Fibroblast of the conjunctiva (primary cell): ENCODE data around the gene MCTP1.
A peak's percentile ranks its signal among the peaks of the same experiment; 100 is the strongest.
"Not testable (repeated sequence)": the region's sequence is repeated elsewhere in the genome, so short reads cannot be mapped to it uniquely, and the experiment has no call there.

Experiments used
- DNase-seq: peaks from one replicate; pipeline ENCODE4 v3.0.0-alpha.2; 2010; ENCODE audit warnings: low read depth

The MCTP1 gene

DNA sequence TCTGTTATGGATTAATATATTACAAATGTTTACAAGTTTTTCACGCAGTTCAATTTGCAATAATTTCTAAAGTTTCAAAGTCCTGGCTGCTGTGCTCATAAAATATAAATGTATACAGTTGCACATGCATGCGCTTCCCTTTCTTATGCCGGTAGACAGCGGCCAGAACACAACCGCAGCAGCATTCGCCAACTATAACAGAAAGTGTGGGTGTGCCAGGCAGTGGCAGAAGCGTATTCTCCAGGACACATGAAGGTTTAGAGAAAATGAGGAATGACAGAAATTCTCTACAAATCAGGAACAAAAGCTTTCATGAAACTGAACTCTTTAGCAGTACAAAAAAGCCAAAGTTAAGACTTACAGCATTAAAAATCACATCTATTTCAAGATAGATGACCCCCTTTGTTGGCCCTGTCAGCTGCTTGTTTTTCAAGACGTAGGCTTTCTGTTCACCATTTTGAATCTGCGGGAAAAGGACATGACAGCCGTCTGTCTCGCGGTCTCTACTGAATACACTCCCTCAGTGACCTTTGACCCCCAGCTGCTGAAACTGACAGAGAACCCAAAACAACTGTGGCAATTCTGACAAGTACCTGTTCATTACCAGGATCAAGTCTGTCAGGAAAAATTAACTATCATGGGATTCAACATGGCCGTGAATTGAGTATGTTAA lies 414.2 kb downstream of the MCTP1 start:
- DNase-seq, result no peak

- no peak for DNase-seq
Measured at GRCh38 chr5:94869921-94870320, 415.0 kb downstream of the MCTP1 start.

DNA sequence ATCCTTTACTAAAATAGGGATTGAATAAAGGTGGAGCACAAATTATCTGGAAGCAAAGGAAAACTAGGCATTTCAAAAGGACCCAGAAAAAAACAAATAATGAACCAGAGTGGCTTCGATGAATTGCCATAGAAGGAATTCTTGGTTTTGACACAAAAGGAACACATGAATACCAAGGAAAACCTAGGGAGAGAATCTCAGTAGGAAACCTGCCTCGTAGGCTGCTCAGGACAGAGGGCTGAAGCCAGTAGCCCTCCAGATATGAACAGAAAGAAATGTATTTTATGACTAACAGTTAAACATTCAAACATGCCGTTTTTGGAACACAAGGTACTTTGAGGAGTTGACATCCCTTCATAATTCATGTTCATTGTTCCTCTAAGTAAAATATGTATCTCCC lies 420.9 kb downstream of the MCTP1 start:
- DNase-seq, result no peak

DNA sequence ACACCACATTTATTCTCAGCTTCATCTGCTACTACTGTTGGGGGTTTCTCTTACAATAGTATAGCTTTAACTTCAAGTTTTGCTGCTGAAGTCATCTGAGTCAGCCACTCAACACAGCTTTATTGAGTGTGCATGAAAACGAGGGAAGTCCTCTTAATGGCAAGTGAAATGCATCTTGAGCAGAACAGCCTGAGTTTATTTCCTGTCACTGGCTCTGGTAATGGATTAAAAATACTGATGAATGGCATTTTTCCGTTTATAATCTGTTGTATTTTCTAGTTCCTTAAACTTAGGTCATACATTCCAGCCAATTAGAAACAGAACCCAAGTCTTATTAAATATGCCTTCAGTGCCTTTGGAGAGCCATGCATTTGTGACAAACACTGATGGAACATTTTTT lies 427.8 kb downstream of the MCTP1 start:
- DNase-seq, result no peak

GRCh38 chr5:94856257-94856800 lies 428.6 kb downstream of the MCTP1 start:
- DNase-seq, result no peak

DNA sequence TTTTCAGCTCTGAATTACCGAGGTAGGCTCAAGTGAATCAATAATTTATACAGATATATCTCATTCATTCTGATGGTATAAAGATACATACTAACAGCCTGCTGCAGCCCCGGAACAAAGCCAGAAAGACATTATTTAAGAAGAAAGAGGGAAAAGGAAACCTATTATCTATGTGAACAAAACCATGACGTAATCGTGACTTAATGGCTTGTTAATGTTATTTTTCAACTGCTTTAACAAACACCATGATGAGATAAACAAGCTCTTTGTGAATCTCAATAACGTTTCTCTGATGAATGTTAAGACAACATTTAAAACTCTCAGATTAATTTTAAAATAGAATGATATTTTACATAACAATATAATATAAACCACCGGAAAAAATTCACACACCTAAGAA lies 429.4 kb downstream of the MCTP1 start:
- no peak for DNase-seq

DNA sequence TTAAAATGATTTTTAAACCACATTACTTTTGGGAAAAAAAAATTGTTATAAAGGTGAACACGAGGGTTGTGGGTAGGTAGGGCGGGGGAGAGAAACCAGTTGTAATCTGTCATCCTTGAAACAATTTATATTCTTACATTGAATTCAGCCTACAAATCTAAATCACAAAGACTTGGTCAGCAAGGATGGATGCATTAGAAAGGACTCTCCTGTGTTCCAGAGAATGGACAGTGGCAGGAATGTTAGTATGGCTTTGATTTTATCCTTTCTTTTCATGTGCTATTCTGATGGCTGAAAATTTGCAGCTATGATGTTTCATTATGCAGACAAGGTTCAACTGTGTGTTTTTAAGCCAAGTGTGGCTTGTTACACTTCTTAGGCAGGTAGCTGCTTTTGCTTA lies 431.8 kb downstream of the MCTP1 start:
- no peak for DNase-seq

DNA sequence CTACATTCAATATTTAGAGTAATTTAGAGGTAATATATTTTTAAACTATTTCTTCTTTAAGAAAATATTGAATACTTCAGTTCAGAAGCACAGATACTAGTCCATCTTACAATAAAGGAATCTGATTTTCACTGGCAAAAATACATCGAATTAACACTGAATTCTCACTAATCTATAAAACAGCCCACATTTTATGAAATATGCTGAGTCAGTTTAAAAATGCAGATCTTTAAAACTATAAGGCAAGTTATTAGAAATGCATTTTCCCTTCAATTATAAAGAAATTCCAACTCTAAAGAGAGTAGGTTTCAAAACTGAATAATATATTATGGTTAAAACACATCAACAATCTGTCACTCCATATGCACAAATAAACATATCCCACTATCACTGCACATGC lies 433.9 kb downstream of the MCTP1 start:
- DNase-seq, result no peak

DNA sequence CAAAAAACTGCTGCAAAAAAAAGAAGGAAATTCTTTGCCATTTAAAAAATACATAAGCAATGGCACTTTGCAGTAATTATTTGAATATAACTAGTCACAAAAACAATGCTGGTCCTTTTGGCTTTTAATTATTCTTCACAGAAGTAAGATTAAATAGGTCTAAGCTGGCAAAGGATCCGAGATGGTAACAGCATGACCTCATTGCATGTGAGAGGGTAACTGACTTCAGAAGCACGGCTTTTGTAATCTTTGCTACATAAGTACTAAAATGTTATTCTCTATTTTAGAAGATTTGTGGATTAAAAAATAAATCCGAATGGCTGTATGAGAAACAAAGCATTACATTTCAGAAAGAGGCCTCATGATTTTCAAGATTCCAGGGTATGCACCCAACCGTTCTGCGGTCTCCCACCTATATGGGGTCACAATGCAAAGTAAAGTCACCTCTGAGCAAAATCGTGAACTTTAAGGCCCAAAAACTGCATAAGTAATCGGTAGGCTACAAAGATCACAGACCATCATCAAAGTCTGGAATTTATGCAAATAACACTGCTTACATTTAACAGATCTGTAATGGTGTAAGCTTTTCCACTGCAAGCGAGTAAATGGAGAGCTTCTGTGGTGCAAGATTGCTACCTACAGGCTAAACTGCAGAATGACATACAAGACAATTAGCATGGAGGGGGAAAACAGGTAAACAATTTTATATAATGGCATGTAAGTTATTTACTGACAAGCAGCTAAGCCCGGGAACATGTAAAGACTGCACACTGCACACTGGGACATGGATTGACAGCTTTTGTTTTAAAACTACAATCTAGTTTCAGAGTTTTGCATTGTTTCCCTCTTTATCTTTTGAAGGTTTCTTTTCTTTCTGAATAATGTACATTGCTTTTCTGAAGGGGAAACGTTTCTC lies 434.8 kb downstream of the MCTP1 start:
- peak; percentile 56 for DNase-seq

DNA sequence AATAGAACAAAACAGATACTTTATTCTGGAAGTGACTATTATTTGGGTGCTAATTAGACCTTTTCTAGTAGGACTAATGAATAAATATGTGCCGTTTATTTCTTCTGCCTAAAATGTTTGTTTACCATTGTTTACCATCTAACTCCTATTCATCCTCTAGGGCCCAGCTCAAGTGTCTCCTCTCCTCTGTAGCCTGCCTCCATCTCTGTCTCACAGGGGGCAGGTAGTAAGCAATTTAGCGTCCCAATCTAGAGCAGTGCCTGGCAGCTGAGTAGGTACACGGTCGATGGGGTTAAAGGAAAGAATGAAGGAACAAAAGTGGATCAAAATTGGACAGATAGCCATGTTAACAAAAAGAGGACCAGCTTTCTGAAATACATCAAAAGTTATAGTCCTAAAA lies 435.6 kb downstream of the MCTP1 start:
- no peak for DNase-seq

DNA sequence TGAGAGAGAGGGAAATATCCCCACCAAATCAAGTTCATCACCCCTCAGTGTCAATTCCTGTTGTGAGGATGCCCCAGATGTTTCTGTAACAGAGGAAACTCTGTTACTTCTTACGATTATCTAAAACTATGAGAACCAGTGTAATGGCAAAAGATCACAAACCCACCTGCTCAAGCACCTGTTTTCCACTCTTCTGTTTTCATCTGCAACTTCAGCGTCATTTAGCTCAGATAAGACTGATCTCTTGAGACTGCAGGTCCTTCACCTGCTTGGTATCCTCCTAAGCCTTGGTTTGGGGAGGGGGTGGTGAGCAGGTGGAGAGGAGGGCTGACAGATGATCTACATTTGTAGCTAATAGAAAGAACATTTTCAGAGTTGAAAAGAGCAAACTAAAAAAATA lies 437.2 kb downstream of the MCTP1 start:
- DNase-seq, result no peak

GRCh38 chr5:94847019-94847418 lies 437.9 kb downstream of the MCTP1 start:
- no peak for DNase-seq

GRCh38 chr5:94845696-94846095 lies 439.2 kb downstream of the MCTP1 start:
- DNase-seq, result not testable (repeated sequence)

DNA sequence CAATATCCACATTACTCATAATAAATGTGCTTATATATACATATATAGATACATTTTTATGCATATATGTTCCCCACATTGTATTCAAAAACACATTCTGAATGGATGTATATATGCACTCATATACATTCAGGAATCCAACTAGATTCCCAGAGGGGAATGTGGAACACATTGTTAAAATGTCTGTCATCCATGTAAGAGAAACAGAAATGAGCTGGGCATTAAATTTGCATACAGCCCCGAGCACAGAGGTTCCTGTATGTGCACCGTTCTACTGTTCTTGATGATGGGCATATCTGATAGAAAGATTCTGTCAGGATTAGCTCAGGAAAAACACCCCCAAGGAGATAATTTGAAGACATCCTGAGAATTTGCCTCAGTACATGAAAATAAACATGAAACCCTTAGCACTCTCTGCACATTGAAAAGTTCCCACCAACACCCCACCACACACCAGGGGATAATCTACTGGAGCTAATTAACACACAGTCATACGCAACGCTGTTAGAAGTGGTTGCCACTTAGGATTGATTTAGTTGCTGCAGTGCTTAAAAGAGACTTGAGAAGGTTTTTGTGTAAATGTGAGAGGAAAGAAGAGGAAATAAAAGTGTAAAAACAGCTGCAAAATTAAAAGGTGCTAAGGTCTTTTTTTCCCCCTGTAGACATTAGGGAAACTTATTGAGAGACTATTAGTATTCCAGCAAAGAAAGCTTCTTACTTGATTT lies 443.1 kb downstream of the MCTP1 start:
- no peak for DNase-seq

- DNase-seq, result no peak
Measured at GRCh38 chr5:94833851-94834250, 451.0 kb downstream of the MCTP1 start.

DNA sequence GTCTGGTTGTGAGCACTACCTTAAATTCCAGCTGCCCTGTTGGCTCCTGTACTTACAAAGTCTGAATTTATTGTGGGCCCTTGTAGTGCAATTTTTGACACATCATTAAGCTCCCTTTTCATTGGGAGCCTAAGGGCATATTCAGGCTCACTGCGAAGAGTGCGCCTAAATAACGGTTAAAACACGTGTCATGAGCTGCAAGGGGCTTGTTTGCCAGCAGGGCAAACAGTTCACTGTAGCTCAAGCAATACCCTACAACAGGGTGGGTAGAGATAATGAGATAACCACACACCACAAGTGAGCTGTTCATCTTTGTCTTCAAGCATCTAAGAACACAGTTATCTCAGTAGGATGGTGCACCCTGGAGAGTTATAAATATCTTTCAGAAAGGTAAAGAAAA lies 452.2 kb downstream of the MCTP1 start:
- DNase-seq, result no peak

- DNase-seq, result no peak
Measured at GRCh38 chr5:94830520-94830919, 454.4 kb downstream of the MCTP1 start.

DNA sequence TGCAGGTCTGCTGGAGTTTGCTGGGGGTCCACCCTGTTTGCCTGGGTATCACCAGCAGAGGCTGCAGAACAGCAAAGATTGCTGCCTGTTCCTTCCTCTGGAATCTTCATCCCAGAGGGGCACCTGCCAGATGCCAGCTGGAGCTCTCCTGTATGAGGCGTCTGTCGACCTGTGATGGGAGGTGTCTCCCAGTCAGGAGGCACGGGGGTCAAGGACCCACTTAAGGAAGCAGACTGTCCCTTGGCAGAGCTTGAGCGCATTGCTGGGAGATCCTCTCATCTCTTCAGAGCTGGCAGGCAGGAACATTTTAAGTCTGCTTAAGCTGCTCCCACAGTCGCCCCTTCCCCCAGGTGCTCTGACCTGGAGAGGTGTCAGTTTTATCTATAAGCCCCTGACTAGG lies 456.7 kb downstream of the MCTP1 start:
- DNase-seq, result not testable (repeated sequence)

DNA sequence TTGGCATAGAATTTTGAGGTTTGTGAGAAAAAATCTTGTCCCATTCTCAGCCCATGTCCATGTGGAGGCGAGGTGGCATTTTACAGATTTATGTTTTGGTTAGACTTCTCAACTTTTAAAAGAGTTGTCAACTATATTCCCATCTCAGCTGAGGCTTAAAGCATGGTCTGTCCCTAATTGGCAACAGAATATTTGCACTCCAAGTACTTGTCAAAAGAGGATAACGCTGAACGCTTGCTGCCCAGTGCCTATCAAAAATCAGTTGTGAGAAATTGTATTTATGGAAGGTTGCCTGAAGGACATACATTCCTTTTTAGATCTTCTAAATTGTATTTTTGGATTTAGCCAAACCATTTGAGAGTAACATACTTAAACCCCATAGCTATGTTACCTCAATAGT lies 464.4 kb downstream of the MCTP1 start:
- no peak for DNase-seq

GRCh38 chr5:94818904-94819303 lies 466.0 kb downstream of the MCTP1 start:
- no peak for DNase-seq

- DNase-seq, result no peak
Measured at GRCh38 chr5:94815313-94816039, 469.4 kb downstream of the MCTP1 start.

DNA sequence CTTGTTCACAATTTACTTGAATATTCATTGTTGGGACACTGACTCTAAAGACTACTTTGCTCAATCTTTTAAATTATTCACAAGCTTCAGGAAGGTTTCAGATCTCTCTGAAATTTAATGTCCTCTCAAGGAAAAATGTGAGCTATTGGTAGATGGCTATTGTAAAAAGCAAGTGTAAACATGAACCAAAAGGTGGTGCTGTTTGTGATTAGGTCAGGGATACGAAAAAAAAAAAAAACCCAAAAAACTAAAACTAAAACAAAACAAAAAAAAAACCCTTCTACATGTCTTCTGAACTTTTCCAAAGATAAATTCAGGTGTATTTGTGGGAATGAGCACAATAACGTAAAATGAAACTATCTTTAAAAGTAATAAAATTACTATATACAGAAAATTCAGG lies 472.7 kb downstream of the MCTP1 start:
- no peak for DNase-seq
